Glomerular endothelial cell (primary cell): ENCODE data around the gene ESF1. TPM values are rescaled to one million over a fixed set of nuclear protein-coding genes. Genes with fewer than 3 reads are reported as not detected.
"Not testable (repeated sequence)": the region's sequence is repeated elsewhere in the genome, so short reads cannot be mapped to it uniquely, and the experiment has no call there.

Experiments
- DNase-seq: peaks from one replicate; pipeline ENCODE4 v3.0.0-alpha.2; 2011; ENCODE audit warnings: low read depth, low spot score; ENCODE audit errors: extremely low read depth
- total RNA-seq: library from RNA; depleted of rRNA; stranded (reverse); fragments of >200 nt; gene quantifications from 2 replicates; pipeline ENCODE4 v1.2.3, GENCODE V29; 2015

Gene ESF1
- total RNA-seq, 1 donor from 2014 or later: 10.9 TPM

GRCh38 chr20:13788167-13788834 lies 3.6 kb upstream of the ESF1 start:
- no peak for DNase-seq

GRCh38 chr20:13786143-13786828 lies 1.6 kb upstream of the ESF1 start:
- DNase-seq: no peak

- no peak for DNase-seq
Measured at GRCh38 chr20:13784271-13784892, 337 bp downstream of the ESF1 start.

- no peak for DNase-seq
Measured at GRCh38 chr20:13783528-13783927, 1.2 kb downstream of the ESF1 start.

GRCh38 chr20:13778827-13779226 lies 5.9 kb downstream of the ESF1 start:
- DNase-seq: no peak

DNA sequence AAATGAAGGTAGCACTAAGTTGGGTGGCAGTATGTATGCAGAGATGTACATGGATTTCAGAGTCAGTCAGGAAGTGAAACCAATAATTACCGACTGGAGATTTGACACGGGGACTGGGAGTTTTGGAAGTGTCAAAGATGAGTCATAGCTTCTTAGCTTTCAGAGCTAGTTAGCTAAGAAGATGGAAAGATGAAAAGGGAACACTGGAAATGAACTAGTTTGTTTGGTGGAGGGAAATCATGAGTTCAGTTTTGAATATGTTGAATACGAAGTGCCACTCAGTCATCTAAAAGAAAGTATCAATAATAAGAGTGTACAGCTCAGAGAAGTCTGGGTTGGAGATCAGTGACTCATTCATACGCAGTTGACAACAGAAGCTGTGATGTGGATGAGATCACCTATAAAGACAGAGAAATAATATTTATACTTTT lies 7.5 kb downstream of the ESF1 start:
- no peak for DNase-seq

DNA sequence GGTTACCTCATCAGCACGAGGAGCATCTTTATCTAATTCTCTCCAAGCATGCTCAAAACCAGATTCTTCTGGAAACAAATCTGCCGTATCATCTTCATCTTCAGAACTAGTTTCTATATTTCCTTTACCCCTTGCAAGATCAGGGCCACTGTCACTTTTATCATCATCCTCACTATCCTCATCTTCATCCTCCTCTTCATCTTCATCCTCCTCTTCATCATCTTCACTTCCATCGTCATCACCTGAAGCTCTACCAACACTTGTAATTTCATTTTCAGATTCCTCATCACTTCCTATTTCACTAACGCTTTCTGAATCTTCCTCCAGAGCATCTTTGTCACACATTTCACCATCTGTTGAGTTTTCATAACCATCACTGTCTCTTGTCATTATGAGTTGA lies 8.9 kb downstream of the ESF1 start:
- DNase-seq: no peak

GRCh38 chr20:13772529-13772928 lies 12.2 kb downstream of the ESF1 start:
- no peak for DNase-seq

- no peak for DNase-seq
Measured at GRCh38 chr20:13771853-13772453, 12.8 kb downstream of the ESF1 start.

GRCh38 chr20:13770141-13770540 lies 14.6 kb downstream of the ESF1 start:
- no peak for DNase-seq

DNA sequence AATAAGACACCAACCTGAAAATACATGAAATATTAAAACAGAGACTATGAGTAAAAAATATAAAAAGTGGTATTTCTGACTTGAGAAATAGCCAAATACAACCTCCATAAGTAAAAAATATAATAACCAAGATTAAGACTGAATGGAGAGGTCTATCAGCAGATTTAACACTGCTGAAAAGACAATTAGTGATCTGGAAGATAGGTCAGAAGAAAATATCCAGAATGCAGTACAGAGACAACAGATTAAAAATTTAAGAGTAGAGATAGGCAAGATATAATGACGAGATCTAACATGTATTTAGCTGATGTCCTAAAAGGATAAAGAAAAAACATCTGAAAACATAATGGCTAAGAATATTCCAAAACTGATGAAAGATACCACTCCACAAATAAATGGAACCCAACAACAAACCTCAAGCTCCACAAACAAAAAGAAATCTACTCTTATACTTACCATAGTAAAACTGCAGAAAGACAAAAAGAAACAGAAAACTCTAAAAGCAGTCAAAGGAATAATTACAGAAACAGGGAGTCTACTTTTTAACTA lies 18.8 kb downstream of the ESF1 start:
- DNase-seq: no peak

GRCh38 chr20:13765299-13765698 lies 19.4 kb downstream of the ESF1 start:
- no peak for DNase-seq

GRCh38 chr20:13760451-13760946 lies 24.2 kb downstream of the ESF1 start:
- DNase-seq: not testable (repeated sequence)

DNA sequence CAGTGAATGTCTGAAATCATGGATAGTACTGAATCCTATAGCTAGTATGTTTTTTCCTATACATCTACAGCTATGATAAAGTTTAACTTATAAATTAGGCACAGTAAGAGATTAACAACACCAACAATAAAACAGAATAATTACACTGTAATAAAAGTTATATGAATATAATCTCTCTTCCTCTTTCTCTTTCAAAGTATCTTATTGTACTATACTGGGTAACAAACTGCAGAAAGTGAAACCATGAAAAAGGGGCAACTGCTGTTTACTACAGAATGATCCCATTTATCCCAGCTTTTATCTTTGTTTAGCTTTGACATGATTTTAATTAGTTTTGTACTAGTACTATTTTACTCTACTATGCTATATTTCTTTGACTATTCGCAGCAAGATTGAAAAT lies 25.8 kb downstream of the ESF1 start:
- DNase-seq: no peak

DNA sequence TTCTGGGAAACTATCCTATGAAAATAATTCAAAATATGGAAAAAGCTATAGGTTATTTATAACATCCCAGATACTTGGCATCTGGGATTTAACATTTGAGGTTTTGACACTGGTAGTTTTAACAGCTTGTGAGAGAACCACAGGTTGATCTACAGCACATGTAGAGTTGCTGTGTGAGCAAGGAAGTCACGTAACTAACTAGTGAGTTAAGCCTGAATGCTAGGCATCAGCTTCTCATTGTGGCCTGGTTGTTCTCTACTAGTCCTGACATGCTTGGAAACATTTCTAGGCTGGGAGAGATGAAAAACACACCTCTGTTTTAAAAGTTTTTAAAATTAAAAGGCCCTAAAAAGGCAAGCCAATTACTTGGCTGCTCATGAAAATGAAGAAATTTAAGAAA lies 28.2 kb downstream of the ESF1 start:
- DNase-seq: no peak

- DNase-seq: no peak
Measured at GRCh38 chr20:13755809-13756208, 28.9 kb downstream of the ESF1 start.

GRCh38 chr20:13753436-13754036 lies 31.2 kb downstream of the ESF1 start:
- DNase-seq: no peak

GRCh38 chr20:13749811-13750210 lies 34.9 kb downstream of the ESF1 start:
- DNase-seq: no peak

GRCh38 chr20:13745784-13746183 lies 38.9 kb downstream of the ESF1 start:
- no peak for DNase-seq

DNA sequence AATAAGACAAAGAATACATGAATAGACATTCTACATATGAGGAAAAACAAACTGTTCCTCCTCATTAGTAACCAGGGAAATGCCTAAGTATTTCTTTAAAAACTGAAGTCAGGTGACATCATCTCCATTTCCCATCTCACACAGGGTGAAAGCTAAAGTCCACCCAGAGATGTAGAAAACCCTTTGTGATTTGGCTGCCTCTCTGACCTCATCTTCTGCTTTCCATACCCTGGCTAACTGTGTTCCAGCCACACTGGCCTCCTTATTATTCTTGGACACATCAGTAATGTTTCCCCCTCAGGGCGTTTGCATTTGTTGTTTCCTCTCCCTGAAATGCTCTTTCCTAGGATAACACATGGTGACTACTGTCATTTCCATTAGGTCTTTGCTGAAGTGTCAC lies 40.4 kb downstream of the ESF1 start:
- no peak for DNase-seq

- DNase-seq: no peak
Measured at GRCh38 chr20:13741879-13742278, 42.8 kb downstream of the ESF1 start.
